IPS DF 4.7 (cell line): ENCODE results near the gene PRDX4.
"Not testable (repeated sequence)": the region's sequence is repeated elsewhere in the genome, so short reads cannot be mapped to it uniquely, and the experiment has no call there.

Experiments
- DNase-seq: peaks from one replicate; pipeline ENCODE4 v3.0.0-alpha.2; 2013; ENCODE audit warnings: low spot score; ENCODE audit errors: extremely low read depth

The PRDX4 gene

DNA sequence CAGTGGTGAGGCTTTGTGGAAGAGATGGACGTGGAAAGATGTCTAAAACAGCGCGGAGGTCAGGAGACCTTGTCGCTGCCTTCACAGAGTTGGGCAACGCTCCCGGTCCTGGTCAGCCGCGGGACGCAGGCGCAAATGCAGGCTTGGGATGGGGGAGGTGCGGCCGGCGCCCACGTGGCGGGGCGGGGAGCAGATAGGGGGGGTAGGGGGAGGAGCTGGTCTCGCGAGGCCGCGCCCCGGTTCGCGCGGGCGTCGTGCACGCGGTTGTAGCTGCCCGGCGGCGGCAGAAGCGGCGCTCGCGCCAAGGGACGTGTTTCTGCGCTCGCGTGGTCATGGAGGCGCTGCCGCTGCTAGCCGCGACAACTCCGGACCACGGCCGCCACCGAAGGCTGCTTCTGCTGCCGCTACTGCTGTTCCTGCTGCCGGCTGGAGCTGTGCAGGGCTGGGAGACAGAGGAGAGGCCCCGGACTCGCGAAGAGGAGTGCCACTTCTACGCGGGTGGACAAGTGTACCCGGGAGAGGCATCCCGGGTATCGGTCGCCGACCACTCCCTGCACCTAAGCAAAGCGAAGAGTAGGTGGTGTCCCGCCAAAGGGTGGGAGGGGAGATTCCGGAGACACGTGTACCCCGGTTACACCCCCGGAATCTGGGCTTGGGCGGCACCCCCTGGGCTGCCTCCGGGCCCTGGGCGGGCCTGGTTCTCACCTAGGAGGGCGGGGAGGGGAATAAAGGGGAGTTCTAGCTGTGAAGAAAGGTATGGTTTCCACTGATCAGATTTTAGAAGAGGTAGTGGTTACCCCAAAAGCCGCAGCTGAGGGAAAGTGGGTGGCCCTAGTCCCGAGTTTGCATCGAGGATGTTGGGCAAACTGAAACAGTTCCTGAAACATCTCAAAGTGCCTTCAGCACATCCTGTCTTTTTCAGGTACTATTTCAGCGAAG, at the start of gene PRDX4:
Gene PRDX4 (plus strand): TSS at position 255 of the 939 bp plus-strand sequence. CDS start 78 bp downstream, at position 333.
- DNase-seq = no peak

- DNase-seq = no peak
These were observed 45.5 kb upstream of the PRDX4 start for GRCh38 chrX:23621621-23622265.

- DNase-seq = no peak
These were observed 43.5 kb upstream of the PRDX4 start for GRCh38 chrX:23623797-23624196.

DNA sequence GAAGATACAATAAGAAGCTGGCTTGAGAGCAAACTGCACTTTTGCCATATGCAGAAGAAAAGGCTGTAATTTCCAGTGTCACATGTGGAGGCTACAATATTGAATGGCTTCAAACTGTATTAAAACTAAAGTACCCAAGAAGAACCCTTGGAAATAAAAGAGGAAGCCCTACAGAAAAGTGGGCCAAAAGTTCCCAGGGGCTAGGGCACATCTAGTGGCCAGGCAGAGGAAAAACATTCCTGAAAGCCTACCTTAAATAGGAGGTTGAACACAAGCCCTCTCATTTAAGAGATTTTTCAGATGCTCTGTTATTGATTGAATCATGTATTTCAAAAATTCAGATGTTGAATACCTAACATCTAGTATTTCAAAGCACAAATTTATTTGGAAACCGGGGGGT, 40.6 kb upstream of the PRDX4 start:
- DNase-seq = no peak

DNA sequence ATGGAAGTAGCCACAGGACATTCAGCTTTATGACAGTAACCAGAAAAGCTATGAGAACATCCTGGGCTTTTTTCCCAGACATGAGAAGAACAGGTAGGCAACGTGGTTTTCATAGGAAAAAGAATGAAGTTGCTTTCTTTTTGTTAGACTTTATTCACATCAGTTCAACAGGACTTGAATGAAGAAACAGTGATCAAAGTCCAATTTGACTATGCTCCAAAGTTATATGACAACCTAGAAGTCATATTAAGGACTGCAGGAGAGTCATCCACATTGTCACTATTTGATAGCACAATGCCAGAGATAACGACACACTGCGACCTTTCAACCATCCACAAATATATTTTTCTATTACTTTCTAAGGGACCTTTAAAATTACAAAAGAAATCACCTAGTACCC, 39.2 kb upstream of the PRDX4 start:
- DNase-seq = no peak

- DNase-seq = no peak
These were observed 36.2 kb upstream of the PRDX4 start for GRCh38 chrX:23631136-23631535.

DNA sequence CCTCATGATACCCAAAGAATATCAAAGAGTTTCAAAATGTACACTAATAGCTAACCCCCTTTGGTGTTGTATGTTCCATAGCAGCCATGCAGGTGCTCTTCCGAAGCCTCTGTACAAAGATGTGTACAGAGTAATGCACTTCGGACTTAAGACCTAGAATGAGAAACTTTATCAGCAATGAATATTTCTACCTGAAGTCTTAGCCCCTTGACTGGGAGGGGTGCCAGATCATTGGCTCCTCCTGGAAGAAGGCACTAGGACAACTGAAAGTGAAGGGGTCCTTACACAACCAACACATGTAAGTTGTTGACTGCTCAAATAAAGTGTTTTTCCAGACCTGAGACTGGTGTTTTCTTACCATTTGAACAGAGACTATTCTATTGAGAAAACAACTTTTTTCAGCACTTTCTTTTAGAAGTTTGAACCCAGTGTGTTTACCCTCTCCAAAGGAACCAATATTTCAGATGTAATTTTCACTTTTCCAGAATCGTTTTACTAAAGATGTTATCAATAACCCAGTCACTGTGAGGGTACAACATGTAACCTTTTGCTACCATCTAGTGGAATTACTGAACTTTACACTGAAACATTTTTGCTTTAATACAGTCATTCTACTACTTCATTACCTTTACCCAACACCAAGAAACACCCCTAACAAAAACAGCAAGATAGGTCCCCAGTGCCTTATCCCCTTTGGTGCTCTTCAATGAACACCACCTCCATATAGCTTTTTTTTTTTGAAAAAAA, 33.3 kb upstream of the PRDX4 start:
- DNase-seq = no peak

DNA sequence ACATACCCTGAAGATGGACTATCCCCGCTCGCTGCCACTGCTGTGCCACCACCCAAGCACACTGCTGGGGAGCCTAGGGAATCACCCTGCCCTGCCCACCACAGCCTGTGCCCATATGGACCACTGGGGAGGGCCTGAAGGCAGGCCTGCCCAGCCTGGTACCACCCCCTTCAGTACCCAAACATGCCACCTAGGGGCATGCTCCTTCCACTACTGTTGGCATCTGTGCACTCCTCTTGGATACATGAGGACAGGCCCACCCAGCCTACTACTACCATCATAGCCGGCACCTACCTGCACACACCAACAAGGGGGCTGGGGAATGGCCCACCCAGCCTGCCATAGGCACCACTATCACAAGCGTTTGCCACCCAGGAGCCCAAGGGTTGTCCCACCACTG, 30.1 kb upstream of the PRDX4 start:
- no peak for DNase-seq

DNA sequence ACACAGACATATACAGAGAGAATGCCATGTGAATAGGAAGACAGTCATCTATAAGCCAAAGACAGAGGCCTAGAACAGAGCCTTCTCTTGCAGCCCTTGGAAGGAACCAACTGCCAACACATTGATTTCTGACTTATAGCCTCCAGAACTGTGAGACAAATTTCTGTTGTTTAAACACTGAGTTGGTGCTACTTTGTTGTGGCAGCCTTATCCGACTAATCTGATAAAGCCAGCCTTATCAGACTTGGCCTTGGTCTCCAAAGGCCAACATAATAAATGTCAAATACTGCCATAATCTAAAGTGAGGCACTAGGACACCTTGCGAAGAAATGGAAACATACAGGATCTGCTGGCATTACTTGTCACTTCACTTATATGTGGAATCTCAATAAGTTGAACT, 24.3 kb upstream of the PRDX4 start:
- no peak for DNase-seq

DNA sequence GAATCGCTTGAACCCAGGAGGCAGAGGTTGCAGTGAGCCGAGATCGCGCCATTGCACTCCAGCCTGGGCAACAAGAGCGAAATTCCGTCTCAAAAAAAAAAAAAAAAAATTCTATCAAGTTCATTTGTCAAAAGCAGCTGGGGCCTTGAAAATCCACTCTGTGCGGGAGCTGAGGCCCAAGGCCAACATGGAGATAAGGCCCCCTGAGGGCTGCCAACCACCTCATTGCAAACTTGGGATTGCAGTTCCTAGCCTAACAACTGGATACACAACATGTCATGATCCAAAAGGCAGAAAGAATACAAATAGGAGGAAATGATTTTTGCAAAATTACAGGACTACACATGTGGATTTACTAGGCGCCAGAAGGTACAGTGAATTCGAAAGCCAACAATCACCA, 22.5 kb upstream of the PRDX4 start:
- no peak for DNase-seq

GRCh38 chrX:23656091-23656490, 11.2 kb upstream of the PRDX4 start:
- no peak for DNase-seq

DNA sequence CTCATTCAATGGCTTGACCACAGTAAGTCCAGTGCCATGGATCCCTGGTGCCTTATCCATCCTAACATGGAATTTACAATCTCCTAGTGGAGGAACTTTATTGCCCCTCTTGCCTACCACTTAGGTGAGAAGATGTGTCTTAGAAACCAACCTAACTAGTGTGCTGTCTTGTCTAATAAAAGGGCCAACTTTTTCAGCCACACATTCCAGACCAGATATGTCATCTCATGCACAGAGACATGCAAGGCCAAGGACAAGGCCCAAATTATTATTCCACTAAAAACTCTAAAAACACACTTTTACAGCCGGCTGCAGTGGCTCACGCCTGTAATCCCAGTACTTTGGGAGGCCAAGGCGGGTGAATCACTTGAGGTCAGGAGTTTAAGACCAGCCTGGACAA, 10.6 kb upstream of the PRDX4 start:
- DNase-seq = no peak

DNA sequence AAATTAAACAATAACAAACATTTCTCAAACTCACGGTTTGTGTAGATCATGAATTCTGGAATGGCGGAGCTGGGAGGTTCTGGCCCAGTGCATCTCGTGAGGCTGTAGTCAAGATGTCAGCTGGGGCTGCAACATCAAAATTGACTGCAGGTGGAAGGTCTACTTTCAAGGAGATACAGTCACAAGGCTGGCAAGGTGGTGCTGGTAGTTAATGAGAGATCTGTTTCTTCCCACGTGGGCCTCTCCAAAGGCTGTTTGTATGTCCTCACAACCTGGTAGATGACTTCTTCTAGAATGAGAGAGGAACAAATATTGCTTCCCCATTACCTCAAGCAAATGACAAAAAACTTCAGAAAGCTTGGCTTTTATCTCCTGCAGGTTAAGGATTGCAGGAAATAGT, 8.0 kb upstream of the PRDX4 start:
- no peak for DNase-seq

- not testable (repeated sequence) for DNase-seq
These were observed 7.1 kb upstream of the PRDX4 start for GRCh38 chrX:23660083-23660765.

GRCh38 chrX:23660766-23661132, 6.5 kb upstream of the PRDX4 start:
- no peak for DNase-seq

DNA sequence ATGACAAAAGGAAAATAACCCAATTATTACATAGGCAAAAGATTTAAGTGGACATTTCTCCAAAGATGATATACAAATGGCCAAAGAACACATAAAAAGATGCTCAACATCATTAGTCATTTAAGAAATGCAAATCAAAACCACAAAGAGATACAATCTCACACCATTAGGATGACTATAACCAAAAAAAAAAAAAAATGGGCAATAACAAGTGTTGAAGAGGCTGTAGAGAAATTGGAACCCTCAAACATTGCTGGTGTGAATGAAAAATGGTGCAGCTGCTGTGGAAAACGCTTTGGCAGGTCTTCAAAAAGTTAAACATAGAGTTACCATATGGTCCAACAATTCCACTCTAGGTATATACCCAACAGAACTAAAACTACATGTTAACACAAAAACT, 5.6 kb upstream of the PRDX4 start:
- no peak for DNase-seq

DNA sequence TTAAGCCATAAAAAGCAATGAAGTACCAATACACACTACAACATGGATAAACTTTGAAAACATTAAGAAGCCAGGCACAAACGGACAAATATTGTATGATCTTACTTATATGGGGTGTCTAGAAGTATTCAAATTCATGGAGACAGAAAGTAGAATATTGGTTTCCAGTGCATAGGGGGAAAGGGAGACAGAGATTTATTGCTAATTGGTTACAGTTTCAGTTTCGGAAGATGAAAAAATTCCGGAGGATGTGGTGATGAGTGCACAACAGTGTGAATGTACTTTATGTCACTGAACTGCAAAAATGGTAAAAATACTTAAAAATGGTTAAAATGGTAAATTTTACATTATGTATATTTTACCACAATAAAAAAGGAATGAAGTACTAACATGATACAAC, 5.1 kb upstream of the PRDX4 start:
- DNase-seq = no peak

DNA sequence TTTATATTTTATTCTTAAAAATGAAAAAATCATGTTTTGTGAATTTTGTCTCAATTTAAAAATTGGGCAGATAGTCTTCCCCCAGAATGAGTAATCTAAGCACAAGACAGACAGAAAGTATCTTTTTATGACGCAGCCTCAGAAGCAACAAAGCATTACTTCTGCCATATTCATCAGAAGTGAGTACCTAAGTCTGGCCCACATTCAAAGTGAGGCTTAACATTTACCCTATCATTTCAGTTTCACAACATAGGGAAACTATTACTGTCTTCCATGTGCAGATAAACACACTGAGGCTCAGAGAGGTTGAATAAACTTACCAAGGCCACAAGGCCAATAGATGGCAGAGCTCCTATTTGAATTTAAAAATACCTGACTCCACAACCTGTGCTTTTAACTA, 4.4 kb upstream of the PRDX4 start:
- no peak for DNase-seq

DNA sequence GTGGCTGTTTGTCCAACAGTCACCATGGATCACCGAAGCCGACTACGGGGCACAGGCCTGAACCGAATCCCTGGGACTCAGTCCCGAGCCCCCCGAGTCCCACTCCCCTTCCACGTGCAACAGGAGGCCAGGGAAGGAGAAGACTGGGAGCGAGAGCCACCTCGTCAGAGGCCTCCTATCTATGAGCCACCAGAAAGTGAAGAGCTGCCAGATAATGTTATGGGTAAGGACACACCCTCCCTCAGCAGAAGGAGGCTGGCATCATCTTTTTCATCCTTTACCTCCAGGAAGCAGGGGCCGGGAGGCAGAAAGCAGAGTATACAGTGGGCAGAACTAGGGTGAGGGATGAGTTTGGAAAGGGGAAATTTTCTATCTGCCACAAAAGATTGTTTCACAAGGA, 2.8 kb upstream of the PRDX4 start:
- no peak for DNase-seq

DNA sequence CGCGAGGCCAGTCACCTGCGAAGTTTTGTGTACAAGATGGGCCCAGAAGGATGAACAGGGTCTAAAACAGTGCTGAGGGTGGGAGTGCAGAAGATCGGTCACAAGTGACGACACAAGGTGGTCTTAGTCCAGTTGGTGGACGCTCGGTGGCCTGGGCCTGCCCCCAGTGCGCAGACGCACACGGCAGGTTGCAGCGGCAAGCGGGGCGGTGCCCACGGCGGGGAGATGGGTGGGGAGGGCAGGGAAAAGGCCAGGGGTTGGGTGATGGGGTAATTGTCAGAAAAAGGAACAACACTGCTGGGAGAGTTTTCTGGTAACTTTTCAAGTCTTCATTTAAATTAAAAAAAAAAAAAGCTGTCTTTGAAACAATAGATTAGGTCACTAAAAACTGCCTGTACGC, 1.0 kb upstream of the PRDX4 start:
- no peak for DNase-seq

GRCh38 chrX:23668335-23668734, 1.0 kb downstream of the PRDX4 start:
- no peak for DNase-seq

DNA sequence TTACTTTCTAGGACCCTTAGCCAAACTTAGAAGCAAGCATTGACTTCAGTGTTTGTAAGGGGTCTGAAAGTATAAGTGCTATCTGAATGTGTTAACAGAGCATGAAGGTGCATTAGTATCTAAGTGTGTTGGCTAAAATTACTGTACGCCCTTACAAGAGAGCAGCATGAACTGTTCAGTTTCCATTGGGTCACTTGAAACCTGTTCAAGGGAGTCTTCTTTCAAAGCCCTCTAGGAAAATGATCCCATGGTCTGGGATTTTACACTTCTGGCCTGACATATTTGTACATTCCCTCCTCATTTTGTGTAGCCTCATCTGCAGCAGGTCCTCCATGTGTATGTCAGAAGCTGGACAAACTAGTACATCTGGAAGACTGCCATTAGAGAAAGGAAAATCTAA, 3.2 kb downstream of the PRDX4 start:
- DNase-seq = no peak
